GM23248 (cell line): ENCODE data around the gene SEL1L. TPM values are rescaled to one million over a fixed set of nuclear protein-coding genes. Genes with fewer than 3 reads are reported as not detected.
A peak's percentile ranks its signal among the peaks of the same experiment; 100 is the strongest.

Experiments
- DNase-seq: peaks from one replicate; pipeline ENCODE4 v3.0.0-alpha.2; 2015
- H2AFZ ChIP-seq: fragments of 200-600 bp; sonication (generic); 2 replicates; pipeline ENCODE4 v1.6.1; 2016; ENCODE audit warnings: antibody characterized with exemption
- H3F3A ChIP-seq: fragments of 200-600 bp; sonication (generic); 2 replicates; pipeline ENCODE4 v1.6.1; 2016; ENCODE audit warnings: mild to moderate bottlenecking, antibody characterized with exemption, mixed run types; ENCODE audit not compliant: insufficient read depth
- H3K27ac ChIP-seq: fragments of 200-600 bp; sonication (generic); 2 replicates; pipeline ENCODE4 v1.5.1; 2016; ENCODE audit warnings: mild to moderate bottlenecking
- H3K27me3 ChIP-seq: fragments of 200-600 bp; sonication (generic); replicated peaks from 2 replicates; pipeline ENCODE4 v1.6.1; 2016; ENCODE audit warnings: mild to moderate bottlenecking; ENCODE audit not compliant: insufficient read depth
- H3K36me3 ChIP-seq: fragments of 200-600 bp; sonication (generic); 2 replicates; pipeline ENCODE4 v1.6.1; 2016; ENCODE audit warnings: low read depth, mild to moderate bottlenecking
- H3K4me1 ChIP-seq: fragments of 200-600 bp; sonication (generic); 2 replicates; pipeline ENCODE4 v1.6.1; 2016; ENCODE audit warnings: mild to moderate bottlenecking; ENCODE audit not compliant: insufficient read depth
- H3K4me2 ChIP-seq: fragments of 200-600 bp; sonication (generic); one replicate; pipeline ENCODE4 v1.6.1; 2016; ENCODE audit warnings: mild to moderate bottlenecking; ENCODE audit not compliant: unreplicated experiment
- H3K4me3 ChIP-seq: fragments of 200-600 bp; sonication (generic); 2 replicates; pipeline ENCODE4 v1.5.1; 2016; ENCODE audit warnings: mild to moderate bottlenecking
- H3K79me2 ChIP-seq: fragments of 200-600 bp; sonication (generic); 2 replicates; pipeline ENCODE4 v1.6.1; 2016; ENCODE audit warnings: mild to moderate bottlenecking; ENCODE audit not compliant: insufficient read depth
- H3K9ac ChIP-seq: fragments of 200-600 bp; sonication (generic); 2 replicates; pipeline ENCODE4 v1.6.1; 2016; ENCODE audit warnings: mild to moderate bottlenecking
- H3K9me2 ChIP-seq: fragments of 200-600 bp; sonication (generic); 2 replicates; pipeline ENCODE4 v1.6.1; 2016; ENCODE audit warnings: mixed run types, mild to moderate bottlenecking, moderate library complexity; ENCODE audit not compliant: insufficient read depth
- H3K9me3 ChIP-seq: fragments of 200-600 bp; sonication (generic); one replicate; pipeline ENCODE4 v1.6.1; 2017; ENCODE audit warnings: low read depth
- H4K20me1 ChIP-seq: fragments of 200-600 bp; sonication (generic); 2 replicates; pipeline ENCODE4 v1.6.0; 2016; ENCODE audit not compliant: insufficient read depth
- EZH2 ChIP-seq: fragments of 200-600 bp; sonication (generic); IDR thresholded peaks from 2 replicates; pipeline ENCODE4 v1.6.1; 2018; ENCODE audit warnings: antibody characterized with exemption, mild to moderate bottlenecking; ENCODE audit not compliant: insufficient read depth, poor library complexity, severe bottlenecking
- EZH2phosphoT487 ChIP-seq: fragments of 200-600 bp; sonication (generic); IDR thresholded peaks from 2 replicates; pipeline ENCODE4 v1.6.1; 2018; ENCODE audit warnings: antibody characterized with exemption, moderate library complexity, mild to moderate bottlenecking, low read depth; ENCODE audit not compliant: insufficient read depth
- WGBS, 2 experiments: methylation state at CpG; one replicate each; pipeline ENCODE4 v1.1.6; 2015 to 2017; ENCODE audit warnings: low lambda C conversion rate in 2 of 2, low coverage in 1 of 2; ENCODE audit errors: missing lambda C conversion rate in 2 of 2; 5-methylcytosine and 5-hydroxymethylcytosine counted together
- in situ Hi-C: fragments of 300-500 bp; cut with MboI; formaldehyde crosslinking; loops from 2 replicates; pipeline ENCODE4 v1.15.0; 2020
- polyA plus RNA-seq: library from polyadenylated mRNA; unstranded; fragments of >200 nt; fragmentation: Nextera tagmentation; extraction: Ambion mirVana; gene quantifications from 2 replicates; pipeline ENCODE4 v1.2.1, GENCODE V29; 2016
- total RNA-seq: library from RNA; depleted of rRNA; stranded (reverse); fragments of >200 nt; shearing (Covaris generic); gene quantifications from 2 replicates; pipeline ENCODE4 v1.2.3, GENCODE V29; 2014

SEL1L gene
- total and polyA plus RNA-seq, 2 experiments from 2014 or later: 49.4 to 69.2 TPM

GRCh38 chr14:81435391-81436295 is 98.0 kb downstream of the SEL1L start:
- no peaks in the 10 kb centered on the region for H4K20me1 ChIP-seq
- H3K4me1 ChIP-seq: no peaks in the 10 kb centered on the region
- H3K79me2 ChIP-seq: no peaks in the 10 kb centered on the region
- no peaks in the 10 kb centered on the region for H3F3A ChIP-seq
- H2AFZ ChIP-seq: no peak overlapping the region
- no peaks in the 10 kb centered on the region for H3K9me3 ChIP-seq
- no peaks in the 10 kb centered on the region for H3K9me2 ChIP-seq
- H3K9ac ChIP-seq: no peak overlapping the region
- H3K4me3 ChIP-seq: peak overlapping the region; percentile 64; the same call in 1 of the 2 replicates
- peak; percentile 50 for DNase-seq
- TF ChIP-seq EZH2phosphoT487 (no peak), EZH2 (peak; percentile 93)
- H3K27me3 ChIP-seq: peaks cover 79% of the 10 kb centered on the region
- H3K27ac ChIP-seq: no peak overlapping the region
- WGBS, 2 experiments: 1 to 3% methylated on average over 39 to 57 of the region's 73 CpGs
- H3K36me3 ChIP-seq: no peaks in the 10 kb centered on the region
- H3K4me2 ChIP-seq: no peak overlapping the region
- in situ Hi-C loops: no loop called here

GRCh38 chr14:81435048-81435390 is 98.6 kb downstream of the SEL1L start:
- Histone ChIP-seq H3K4me3 (no peak overlapping the region), H2AFZ (no peak overlapping the region)
- TF ChIP-seq EZH2phosphoT487 (no peak), EZH2 (no peak)

GRCh38 chr14:81434230-81434629 is 99.4 kb downstream of the SEL1L start:
- WGBS, 2 experiments: 29 to 39% methylated on average over 4 of the region's 4 CpGs
- H3K4me2 ChIP-seq: no peak overlapping the region
- H2AFZ ChIP-seq: no peak overlapping the region
- H3K79me2 ChIP-seq: no peaks in the 10 kb centered on the region
- no peak for DNase-seq
- H3K27ac ChIP-seq: no peak overlapping the region
- peaks cover 71% of the 10 kb centered on the region for H3K27me3 ChIP-seq
- no peaks in the 10 kb centered on the region for H3K9me3 ChIP-seq
- in situ Hi-C loops: no loop called here
- H4K20me1 ChIP-seq: no peaks in the 10 kb centered on the region
- H3K36me3 ChIP-seq: no peaks in the 10 kb centered on the region
- H3K4me1 ChIP-seq: no peaks in the 10 kb centered on the region
- TF ChIP-seq EZH2phosphoT487 (no peak), EZH2 (no peak)
- H3K4me3 ChIP-seq: no peak overlapping the region
- no peaks in the 10 kb centered on the region for H3K9me2 ChIP-seq
- no peak overlapping the region for H3K9ac ChIP-seq
- no peaks in the 10 kb centered on the region for H3F3A ChIP-seq

More at GRCh38 chr14:81435048-81435390, 98.6 kb downstream of the SEL1L start:
- no peaks in the 10 kb centered on the region for H4K20me1 ChIP-seq
- no peak overlapping the region for H3K4me2 ChIP-seq
- 3 to 6% methylated on average over 6 of the region's 6 CpGs for WGBS, 2 experiments
- in situ Hi-C loops: no loop called here
- no peaks in the 10 kb centered on the region for H3K4me1 ChIP-seq
- no peaks in the 10 kb centered on the region for H3K9me2 ChIP-seq
- H3K27ac ChIP-seq: no peak overlapping the region
- no peaks in the 10 kb centered on the region for H3F3A ChIP-seq
- H3K9ac ChIP-seq: no peak overlapping the region
- no peaks in the 10 kb centered on the region for H3K36me3 ChIP-seq
- no peaks in the 10 kb centered on the region for H3K9me3 ChIP-seq
- no peaks in the 10 kb centered on the region for H3K79me2 ChIP-seq
- DNase-seq: no peak
- peaks cover 78% of the 10 kb centered on the region for H3K27me3 ChIP-seq

GRCh38 chr14:81433378-81433777 is 100.3 kb downstream of the SEL1L start:
- Histone ChIP-seq H3K9me2 (no peaks in the 10 kb centered on the region), H2AFZ (no peak overlapping the region), H4K20me1 (no peaks in the 10 kb centered on the region), H3F3A (no peaks in the 10 kb centered on the region), H3K4me3 (no peak overlapping the region), H3K4me1 (no peaks in the 10 kb centered on the region), H3K36me3 (no peaks in the 10 kb centered on the region), H3K4me2 (no peak overlapping the region), H3K9me3 (no peaks in the 10 kb centered on the region), H3K9ac (no peak overlapping the region), H3K27ac (no peak overlapping the region), H3K27me3 (peaks cover 70% of the 10 kb centered on the region), H3K79me2 (no peaks in the 10 kb centered on the region)
- no peak for TF ChIP-seq EZH2phosphoT487
- no peak for TF ChIP-seq EZH2
- DNase-seq: no peak
- WGBS, 2 experiments: 66 to 68% methylated on average over 2 of the region's 2 CpGs
- in situ Hi-C loops: no loop called here
